Sigmoid colon (tissue), 3 donors: ENCODE results near the gene EVX1.

Source experiments
- POLR2A ChIP-seq, 2 donors: fragments of 450-650 bp; IDR thresholded peaks; one replicate each; pipeline ENCODE4 v1.6.1; 2016; ENCODE audit warnings: antibody characterized with exemption in 2 of 2, mild to moderate bottlenecking in 2 of 2, moderate library complexity in 2 of 2
- TF ChIP-seq, protein P1 (sequence below), 4 experiments: fragments of 450-650 bp in 3 of 4; fragments of 200-600 bp in 1 of 4; IDR thresholded peaks; one replicate each; pipeline ENCODE4 v1.5.1; 2016 to 2019; ENCODE audit warnings: antibody characterized with exemption in 4 of 4, mild to moderate bottlenecking in 3 of 4, moderate library complexity in 2 of 4

DNA sequence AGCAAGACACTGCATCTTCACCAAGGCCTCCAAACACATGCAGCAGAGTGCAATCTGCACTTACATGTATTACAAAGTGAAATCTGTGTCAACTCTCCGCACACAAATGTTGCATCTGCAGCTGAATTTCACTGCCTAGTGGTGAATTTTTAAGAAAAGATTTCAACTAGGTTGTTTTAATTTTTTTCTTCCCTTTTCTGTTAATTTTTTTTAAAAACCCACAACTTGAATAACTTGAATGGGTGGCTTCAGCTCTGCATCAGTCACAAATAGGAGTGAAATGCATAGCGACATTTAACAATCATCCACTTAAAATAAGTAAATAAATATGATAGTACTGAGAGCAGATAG lies 48.6 kb upstream of the EVX1 start:
- TF ChIP-seq, protein P1, sequence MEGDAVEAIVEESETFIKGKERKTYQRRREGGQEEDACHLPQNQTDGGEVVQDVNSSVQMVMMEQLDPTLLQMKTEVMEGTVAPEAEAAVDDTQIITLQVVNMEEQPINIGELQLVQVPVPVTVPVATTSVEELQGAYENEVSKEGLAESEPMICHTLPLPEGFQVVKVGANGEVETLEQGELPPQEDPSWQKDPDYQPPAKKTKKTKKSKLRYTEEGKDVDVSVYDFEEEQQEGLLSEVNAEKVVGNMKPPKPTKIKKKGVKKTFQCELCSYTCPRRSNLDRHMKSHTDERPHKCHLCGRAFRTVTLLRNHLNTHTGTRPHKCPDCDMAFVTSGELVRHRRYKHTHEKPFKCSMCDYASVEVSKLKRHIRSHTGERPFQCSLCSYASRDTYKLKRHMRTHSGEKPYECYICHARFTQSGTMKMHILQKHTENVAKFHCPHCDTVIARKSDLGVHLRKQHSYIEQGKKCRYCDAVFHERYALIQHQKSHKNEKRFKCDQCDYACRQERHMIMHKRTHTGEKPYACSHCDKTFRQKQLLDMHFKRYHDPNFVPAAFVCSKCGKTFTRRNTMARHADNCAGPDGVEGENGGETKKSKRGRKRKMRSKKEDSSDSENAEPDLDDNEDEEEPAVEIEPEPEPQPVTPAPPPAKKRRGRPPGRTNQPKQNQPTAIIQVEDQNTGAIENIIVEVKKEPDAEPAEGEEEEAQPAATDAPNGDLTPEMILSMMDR (IDR thresholded peaks at IDR 0.05), result no peak
- no peak for TF ChIP-seq POLR2A (IDR thresholded peaks at IDR 0.05)
